Measurements from ENCODE around the gene ANKRD29. TPM values are rescaled to one million over a fixed set of nuclear protein-coding genes. Genes with fewer than 3 reads are reported as not detected.
"Not testable (repeated sequence)": the region's sequence is repeated elsewhere in the genome, so short reads cannot be mapped to it uniquely, and the experiment has no call there.

Gene ANKRD29
- total RNA-seq, 2 experiments from 2014 or later: not detected

GRCh38 chr18:23560186-23560585, 102.5 kb downstream of the ANKRD29 start:
- intact Hi-C loops (cut with micrococcal nuclease): no loop called here
- no peaks in the 10 kb centered on the region for H3K9me3 Mint-ChIP-seq
- H3K4me3 Mint-ChIP-seq: no peak overlapping the region
- DNase-seq (no peak), ATAC-seq (no peak)
- H3K27ac Mint-ChIP-seq: no peak overlapping the region
- POLR2A ChIA-PET: interaction anchor here (0.8 to 1.2 kb wide), 2 partner anchors 11 to 15 kb away, joined by 3 to 4 read pairs; no protein-coding TSS in a partner anchor
- CTCF ChIA-PET: interaction anchor here (2.4 kb wide), 1 partner anchor 44 kb away, joined by 8 read pairs; no protein-coding TSS in a partner anchor
- peaks cover 40% of the 10 kb centered on the region for H3K36me3 Mint-ChIP-seq (ENCODE audit: low read depth)
- no peak for TF ChIP-seq CTCF (IDR thresholded peaks at IDR 0.05)
- no peaks in the 10 kb centered on the region for H3K27me3 Mint-ChIP-seq
- H3K4me1 Mint-ChIP-seq (ENCODE audit: low read depth): peaks cover 16% of the 10 kb centered on the region

GRCh38 chr18:23557511-23557910, 105.2 kb downstream of the ANKRD29 start:
- ATAC-seq; intact Hi-C loops (cut with micrococcal nuclease); H3K4me3 Mint-ChIP-seq; CTCF ChIA-PET; DNase-seq; H3K27me3 Mint-ChIP-seq; POLR2A ChIA-PET; H3K9me3 Mint-ChIP-seq; H3K27ac Mint-ChIP-seq; H3K4me1 Mint-ChIP-seq (ENCODE audit: low read depth): not testable (repeated sequence)
- peaks cover 40% of the 10 kb centered on the region for H3K36me3 Mint-ChIP-seq (ENCODE audit: low read depth)

- CTCF ChIA-PET: interaction anchor here (1.2 to 1.5 kb wide), 3 partner anchors 11 to 58 kb away, joined by 3 to 5 read pairs (median 3); no protein-coding TSS in a partner anchor
- H3K4me1 Mint-ChIP-seq (ENCODE audit: low read depth): no peaks in the 10 kb centered on the region
- no peak for TF ChIP-seq CTCF (IDR thresholded peaks at IDR 0.05)
- H3K4me3 Mint-ChIP-seq: no peak overlapping the region
- intact Hi-C loops (cut with micrococcal nuclease): no loop called here
- DNase-seq: no peak
- no peak for ATAC-seq
- H3K27ac Mint-ChIP-seq: peak overlapping the region; percentile 19
- H3K27me3 Mint-ChIP-seq: no peaks in the 10 kb centered on the region
- POLR2A ChIA-PET: no interaction called here
- no peaks in the 10 kb centered on the region for H3K9me3 Mint-ChIP-seq
- peaks cover 45% of the 10 kb centered on the region for H3K36me3 Mint-ChIP-seq (ENCODE audit: low read depth)
These were observed 106.4 kb downstream of the ANKRD29 start for GRCh38 chr18:23556145-23556780.

GRCh38 chr18:23553887-23554286, 108.8 kb downstream of the ANKRD29 start:
- intact Hi-C loops (cut with micrococcal nuclease): no loop called here
- no peak for ATAC-seq
- Mint-ChIP-seq H3K36me3 (ENCODE audit: low read depth) (peaks cover 44% of the 10 kb centered on the region), H3K4me1 (ENCODE audit: low read depth) (no peaks in the 10 kb centered on the region), H3K27ac (no peak overlapping the region), H3K9me3 (no peaks in the 10 kb centered on the region), H3K4me3 (no peak overlapping the region), H3K27me3 (no peaks in the 10 kb centered on the region)
- ChIA-PET CTCF (interaction anchor here (1.2 to 1.3 kb wide), 2 partner anchors 17 to 37 kb away, joined by 3 to 4 read pairs; no protein-coding TSS in a partner anchor), POLR2A (no interaction called here)
- no peak for TF ChIP-seq CTCF (IDR thresholded peaks at IDR 0.05)
- DNase-seq: no peak

GRCh38 chr18:23552505-23552904, 110.2 kb downstream of the ANKRD29 start:
- Mint-ChIP-seq H3K27me3 (no peaks in the 10 kb centered on the region), H3K9me3 (no peaks in the 10 kb centered on the region), H3K27ac (no peak overlapping the region), H3K4me3 (no peak overlapping the region), H3K4me1 (ENCODE audit: low read depth) (no peaks in the 10 kb centered on the region), H3K36me3 (ENCODE audit: low read depth) (peaks cover 42% of the 10 kb centered on the region)
- CTCF ChIA-PET: interaction anchor here (0.7 to 2.1 kb wide), 3 partner anchors 36 to 69 kb away, joined by 3 to 9 read pairs (median 3); no protein-coding TSS in a partner anchor
- DNase-seq: no peak
- intact Hi-C loops (cut with micrococcal nuclease): no loop called here
- POLR2A ChIA-PET: no interaction called here
- no peak for ATAC-seq
- no peak for TF ChIP-seq CTCF (IDR thresholded peaks at IDR 0.05)
